K562 (cell line): ENCODE data around the gene CBY3. TPM values are rescaled to one million over a fixed set of nuclear protein-coding genes. Genes with fewer than 3 reads are reported as not detected.

ENCODE experiments used
- CBX2 ChIP-seq: fragments of 200-600 bp; sonication (generic); IDR thresholded peaks from one replicate; pipeline ENCODE4 v1.6.1; 2012; ENCODE audit warnings: mild to moderate bottlenecking, low read length, inconsistent platforms; ENCODE audit not compliant: insufficient read depth, poor library complexity, severe bottlenecking
- CEBPB ChIP-seq: fragments of 450-650 bp; IDR thresholded peaks from 2 replicates; pipeline ENCODE4 v1.6.1; 2016; ENCODE audit warnings: missing genetic modification characterization, missing compliant biosample characterization
- EWSR1 ChIP-seq: fragments of 450-650 bp; IDR thresholded peaks from 2 replicates; pipeline ENCODE4 v1.6.1; 2018; ENCODE audit warnings: borderline replicate concordance, mild to moderate bottlenecking, low read depth, moderate library complexity; ENCODE audit not compliant: partially characterized antibody
- IRF2 ChIP-seq: sonication (generic); formaldehyde crosslinking; IDR thresholded peaks from 2 replicates; pipeline ENCODE4 v1.8.1; 2022; ENCODE audit warnings: mild to moderate bottlenecking, missing genetic modification reagents
- MIER1 ChIP-seq: fragments of 450-650 bp; IDR thresholded peaks from 2 replicates; pipeline ENCODE4 v1.6.1; 2016; ENCODE audit warnings: antibody characterized with exemption, mild to moderate bottlenecking, low read depth
- MXI1 ChIP-seq: IDR thresholded peaks from 2 replicates; pipeline ENCODE4 v1.6.1; 2011; ENCODE audit warnings: low read depth, mild to moderate bottlenecking, improper control_type of control experiment, low read length
- NR2C1 ChIP-seq, 2 experiments: fragments of 450-650 bp; IDR thresholded peaks; 2 replicates each; pipeline ENCODE4 v1.6.1; 2017; ENCODE audit warnings: mild to moderate bottlenecking in 2 of 2, antibody characterized with exemption in 1 of 2, inconsistent platforms in 1 of 2, missing compliant biosample characterization in 1 of 2, missing genetic modification characterization in 1 of 2
- NR4A1 ChIP-seq, 2 experiments: fragments of 250-450 bp in 1 of 2; fragments of 450-650 bp in 1 of 2; sonication (Bioruptor Pico) in 1 of 2; IDR thresholded peaks; 2 replicates each; pipeline versions ENCODE4 v1.4.0 to v1.6.1; 2016 to 2020; ENCODE audit warnings: mild to moderate bottlenecking in 2 of 2, missing compliant biosample characterization in 1 of 2, missing genetic modification characterization in 1 of 2, moderate library complexity in 1 of 2
- POLR2G ChIP-seq: fragments of 200-400 bp; formaldehyde crosslinking; IDR thresholded peaks from 2 replicates; pipeline ENCODE4 v1.6.1; 2017; ENCODE audit warnings: low read depth, mild to moderate bottlenecking, antibody characterized with exemption, low read length, moderate library complexity
- SIRT6 ChIP-seq: IDR thresholded peaks from one replicate; pipeline ENCODE4 v1.6.1; 2012; ENCODE audit warnings: low read depth, mild to moderate bottlenecking, control low read depth, inconsistent platforms, low read length, moderate library complexity
- ZC3H4 ChIP-seq: sonication (generic); formaldehyde crosslinking; IDR thresholded peaks from 2 replicates; pipeline ENCODE4 v1.9.0; 2021; ENCODE audit warnings: missing genetic modification reagents, borderline replicate concordance
- ZNF140 ChIP-seq: fragments of 250-450 bp; sonication (Bioruptor Pico); IDR thresholded peaks from 2 replicates; pipeline ENCODE4 v1.8.0; 2021; ENCODE audit warnings: moderate library complexity, mild to moderate bottlenecking, inconsistent platforms
- ZNF174 ChIP-seq: fragments of 250-450 bp; sonication (Bioruptor Pico); IDR thresholded peaks from 2 replicates; pipeline ENCODE4 v1.4.0; 2020; ENCODE audit warnings: mild to moderate bottlenecking
- ZNF324 ChIP-seq: fragments of 250-450 bp; sonication (Bioruptor Pico); IDR thresholded peaks from 2 replicates; pipeline ENCODE4 v1.4.0; 2020; ENCODE audit warnings: mild to moderate bottlenecking
- ZNF76 ChIP-seq: fragments of 250-450 bp; sonication (Bioruptor Pico); IDR thresholded peaks from 2 replicates; pipeline ENCODE4 v1.4.0; 2020; ENCODE audit warnings: mild to moderate bottlenecking, moderate library complexity, borderline replicate concordance
- polyA plus RNA-seq, 8 experiments: library from polyadenylated mRNA; depleted of rRNA in 4 of 8; stranded (reverse) in 5 of 8; unstranded in 3 of 8; fragments of >200 nt; fragmentation: Nextera tagmentation in 2 of 8; fragmentation: Illumina TruSeq in 1 of 8; extraction: Ambion mirVana in 2 of 8; extraction: Trizol in 1 of 8; gene quantifications; 2 replicates each; pipeline versions ENCODE4 v1.2.1 to v1.2.3, GENCODE V29; 2011 to 2014; ENCODE audit warnings: inconsistent platforms in 1 of 8, missing spikeins in 1 of 8
- total RNA-seq, 7 experiments: library from RNA; depleted of rRNA in 6 of 7; stranded (reverse); fragments of >200 nt in 6 of 7; fragmentation: Illumina TruSeq in 2 of 7; extraction: Trizol in 2 of 7; gene quantifications; 2 replicates each; pipeline versions ENCODE4 v1.2.1 to v1.2.3, GENCODE V29; 2011 to 2021; ENCODE audit warnings: low replicate concordance in 1 of 7
- TF ChIP-seq, protein P1 (sequence below), 2 experiments: IDR thresholded peaks; 2 replicates each; pipeline ENCODE4 v1.6.1; 2011; ENCODE audit warnings: borderline replicate concordance in 1 of 2, control low read depth in 1 of 2, low read depth in 1 of 2, low read length in 1 of 2, mild to moderate bottlenecking in 1 of 2, mixed read lengths in 1 of 2, moderate library complexity in 1 of 2; ENCODE audit not compliant: insufficient read depth in 1 of 2, insufficient read length in 1 of 2, poor library complexity in 1 of 2, severe bottlenecking in 1 of 2; ENCODE audit errors: extremely low read depth in 1 of 2
- TF ChIP-seq, protein P2 (sequence below): sonication (generic); formaldehyde crosslinking; IDR thresholded peaks from 2 replicates; pipeline ENCODE4 v1.8.1; 2022; ENCODE audit warnings: missing genetic modification reagents
- TF ChIP-seq, protein P3 (sequence below): fragments of 450-650 bp; IDR thresholded peaks from 2 replicates; pipeline ENCODE4 v1.7.1; 2018; ENCODE audit warnings: mild to moderate bottlenecking, low read depth; ENCODE audit not compliant: partially characterized antibody
- TF ChIP-seq, protein P4 (sequence below): fragments of 250-450 bp; sonication (Bioruptor Pico); IDR thresholded peaks from 2 replicates; pipeline ENCODE4 v1.9.0; 2021; ENCODE audit warnings: mild to moderate bottlenecking, inconsistent platforms

CBY3 gene
- total and polyA plus RNA-seq, 9 of the 15 experiments (the other 6 are each of a cell fraction or from before 2014, with no cell fraction given): not detected

DNA sequence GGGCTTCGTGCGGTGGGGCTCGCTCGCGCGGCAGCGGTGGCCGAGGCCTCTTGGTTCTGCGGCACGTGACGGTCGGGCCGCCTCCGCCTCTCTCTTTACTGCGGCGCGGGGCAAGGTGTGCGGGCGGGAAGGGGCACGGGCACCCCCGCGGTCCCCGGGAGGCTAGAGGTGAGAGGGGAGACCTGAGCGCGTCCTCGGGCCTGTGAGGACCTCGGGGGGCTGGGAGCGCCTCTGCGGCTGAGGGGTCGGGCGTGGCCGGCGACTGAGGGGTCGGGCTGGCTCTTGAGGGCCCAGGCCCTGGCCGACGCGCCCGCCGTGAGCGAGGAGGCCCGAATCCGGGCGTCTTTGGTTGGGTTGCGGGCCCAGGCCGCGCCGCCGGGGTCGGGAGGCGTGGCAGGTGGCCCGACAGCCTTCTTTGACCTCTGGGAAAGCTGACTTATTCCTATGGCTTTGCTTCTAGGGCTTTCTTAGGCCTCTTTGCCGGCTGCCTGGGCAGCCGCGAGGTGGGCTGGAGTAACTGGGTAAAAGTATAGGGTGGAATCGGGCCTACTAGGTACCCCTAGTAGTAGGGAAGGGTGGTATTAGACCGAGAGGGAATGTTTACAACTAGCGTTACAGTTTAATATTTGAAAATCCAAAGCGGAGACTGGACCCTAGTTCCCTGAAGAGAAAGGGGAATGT is 18.2 kb upstream of the CBY3 start, which contains the start of gene CANX (continued):
- TF ChIP-seq EWSR1: no peak
- no peak for TF ChIP-seq ZNF174
- TF ChIP-seq, protein P1, sequence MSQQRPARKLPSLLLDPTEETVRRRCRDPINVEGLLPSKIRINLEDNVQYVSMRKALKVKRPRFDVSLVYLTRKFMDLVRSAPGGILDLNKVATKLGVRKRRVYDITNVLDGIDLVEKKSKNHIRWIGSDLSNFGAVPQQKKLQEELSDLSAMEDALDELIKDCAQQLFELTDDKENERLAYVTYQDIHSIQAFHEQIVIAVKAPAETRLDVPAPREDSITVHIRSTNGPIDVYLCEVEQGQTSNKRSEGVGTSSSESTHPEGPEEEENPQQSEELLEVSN (IDR thresholded peaks at IDR 0.05; ENCODE audit: borderline replicate concordance in 1 of 2, extremely low read depth in 1 of 2, insufficient read depth in 1 of 2, insufficient read length in 1 of 2, low read depth in 1 of 2, low read length in 1 of 2, poor library complexity in 1 of 2, severe bottlenecking in 1 of 2): peak; percentile 93 to 97
- TF ChIP-seq, protein P2, sequence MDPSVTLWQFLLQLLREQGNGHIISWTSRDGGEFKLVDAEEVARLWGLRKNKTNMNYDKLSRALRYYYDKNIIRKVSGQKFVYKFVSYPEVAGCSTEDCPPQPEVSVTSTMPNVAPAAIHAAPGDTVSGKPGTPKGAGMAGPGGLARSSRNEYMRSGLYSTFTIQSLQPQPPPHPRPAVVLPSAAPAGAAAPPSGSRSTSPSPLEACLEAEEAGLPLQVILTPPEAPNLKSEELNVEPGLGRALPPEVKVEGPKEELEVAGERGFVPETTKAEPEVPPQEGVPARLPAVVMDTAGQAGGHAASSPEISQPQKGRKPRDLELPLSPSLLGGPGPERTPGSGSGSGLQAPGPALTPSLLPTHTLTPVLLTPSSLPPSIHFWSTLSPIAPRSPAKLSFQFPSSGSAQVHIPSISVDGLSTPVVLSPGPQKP (CRISPR knock-in tag): no peak
- peak; percentile 61; the same call in 1 of the 2 replicates for TF ChIP-seq NR4A1 (CRISPR knock-in tag; IDR thresholded peaks at IDR 0.05)
- TF ChIP-seq NR4A1 (tag; IDR thresholded peaks at IDR 0.05): 0 out of 2 replicates have a peak, but pooled peaks have one; percentile 32
- TF ChIP-seq ZNF76 (CRISPR knock-in tag): 0 out of 2 replicates have a peak, but pooled peaks have one; percentile 17
- TF ChIP-seq POLR2G: peak; percentile 98
- no peak for TF ChIP-seq CEBPB
- TF ChIP-seq ZC3H4: peak; percentile 80; the same call in 1 of the 2 replicates
- no peak for TF ChIP-seq ZNF324 (CRISPR knock-in tag)
- TF ChIP-seq MXI1: no peak
- TF ChIP-seq CBX2: no peak
- TF ChIP-seq SIRT6: no peak
- TF ChIP-seq MIER1: no peak
- TF ChIP-seq ZNF140: no peak
- TF ChIP-seq NR2C1 (IDR thresholded peaks at IDR 0.05): no peak
- 0 out of 2 replicates have a peak, but pooled peaks have one; percentile 40 for TF ChIP-seq NR2C1 (tag; IDR thresholded peaks at IDR 0.05)
- no peak for TF ChIP-seq IRF2 (CRISPR knock-in tag)
- TF ChIP-seq, protein P3, sequence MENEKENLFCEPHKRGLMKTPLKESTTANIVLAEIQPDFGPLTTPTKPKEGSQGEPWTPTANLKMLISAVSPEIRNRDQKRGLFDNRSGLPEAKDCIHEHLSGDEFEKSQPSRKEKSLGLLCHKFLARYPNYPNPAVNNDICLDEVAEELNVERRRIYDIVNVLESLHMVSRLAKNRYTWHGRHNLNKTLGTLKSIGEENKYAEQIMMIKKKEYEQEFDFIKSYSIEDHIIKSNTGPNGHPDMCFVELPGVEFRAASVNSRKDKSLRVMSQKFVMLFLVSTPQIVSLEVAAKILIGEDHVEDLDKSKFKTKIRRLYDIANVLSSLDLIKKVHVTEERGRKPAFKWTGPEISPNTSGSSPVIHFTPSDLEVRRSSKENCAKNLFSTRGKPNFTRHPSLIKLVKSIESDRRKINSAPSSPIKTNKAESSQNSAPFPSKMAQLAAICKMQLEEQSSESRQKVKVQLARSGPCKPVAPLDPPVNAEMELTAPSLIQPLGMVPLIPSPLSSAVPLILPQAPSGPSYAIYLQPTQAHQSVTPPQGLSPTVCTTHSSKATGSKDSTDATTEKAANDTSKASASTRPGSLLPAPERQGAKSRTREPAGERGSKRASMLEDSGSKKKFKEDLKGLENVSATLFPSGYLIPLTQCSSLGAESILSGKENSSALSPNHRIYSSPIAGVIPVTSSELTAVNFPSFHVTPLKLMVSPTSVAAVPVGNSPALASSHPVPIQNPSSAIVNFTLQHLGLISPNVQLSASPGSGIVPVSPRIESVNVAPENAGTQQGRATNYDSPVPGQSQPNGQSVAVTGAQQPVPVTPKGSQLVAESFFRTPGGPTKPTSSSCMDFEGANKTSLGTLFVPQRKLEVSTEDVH: no peak
- TF ChIP-seq, protein P4, sequence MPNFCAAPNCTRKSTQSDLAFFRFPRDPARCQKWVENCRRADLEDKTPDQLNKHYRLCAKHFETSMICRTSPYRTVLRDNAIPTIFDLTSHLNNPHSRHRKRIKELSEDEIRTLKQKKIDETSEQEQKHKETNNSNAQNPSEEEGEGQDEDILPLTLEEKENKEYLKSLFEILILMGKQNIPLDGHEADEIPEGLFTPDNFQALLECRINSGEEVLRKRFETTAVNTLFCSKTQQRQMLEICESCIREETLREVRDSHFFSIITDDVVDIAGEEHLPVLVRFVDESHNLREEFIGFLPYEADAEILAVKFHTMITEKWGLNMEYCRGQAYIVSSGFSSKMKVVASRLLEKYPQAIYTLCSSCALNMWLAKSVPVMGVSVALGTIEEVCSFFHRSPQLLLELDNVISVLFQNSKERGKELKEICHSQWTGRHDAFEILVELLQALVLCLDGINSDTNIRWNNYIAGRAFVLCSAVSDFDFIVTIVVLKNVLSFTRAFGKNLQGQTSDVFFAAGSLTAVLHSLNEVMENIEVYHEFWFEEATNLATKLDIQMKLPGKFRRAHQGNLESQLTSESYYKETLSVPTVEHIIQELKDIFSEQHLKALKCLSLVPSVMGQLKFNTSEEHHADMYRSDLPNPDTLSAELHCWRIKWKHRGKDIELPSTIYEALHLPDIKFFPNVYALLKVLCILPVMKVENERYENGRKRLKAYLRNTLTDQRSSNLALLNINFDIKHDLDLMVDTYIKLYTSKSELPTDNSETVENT (CRISPR knock-in tag): peak; percentile 77
